HEK293T (cell line): ENCODE data around the gene MOCS1.

Experiments used
- ELF4 ChIP-seq: fragments of 450-650 bp; IDR thresholded peaks from 2 replicates; pipeline ENCODE4 v1.6.1; 2017; ENCODE audit warnings: antibody characterized with exemption
- FOXA1 ChIP-seq: fragments of 450-650 bp; IDR thresholded peaks from 2 replicates; pipeline ENCODE4 v1.6.1; 2016; ENCODE audit warnings: mild to moderate bottlenecking
- SP1 ChIP-seq: fragments of 450-650 bp; IDR thresholded peaks from 2 replicates; pipeline ENCODE4 v1.6.1; 2017
- ZNF384 ChIP-seq: fragments of 450-650 bp; IDR thresholded peaks from 2 replicates; pipeline ENCODE4 v1.6.1; 2016
- TF ChIP-seq, protein P1 (sequence below): fragments of 450-650 bp; IDR thresholded peaks from 2 replicates; pipeline ENCODE4 v1.6.1; 2016

GRCh38 chr6:39880594-39880993 lies 53.7 kb downstream of the MOCS1 start:
- TF ChIP-seq ZNF384 = no peak
- no peak for TF ChIP-seq ELF4
- no peak for TF ChIP-seq SP1
- no peak for TF ChIP-seq FOXA1
- TF ChIP-seq, protein P1, sequence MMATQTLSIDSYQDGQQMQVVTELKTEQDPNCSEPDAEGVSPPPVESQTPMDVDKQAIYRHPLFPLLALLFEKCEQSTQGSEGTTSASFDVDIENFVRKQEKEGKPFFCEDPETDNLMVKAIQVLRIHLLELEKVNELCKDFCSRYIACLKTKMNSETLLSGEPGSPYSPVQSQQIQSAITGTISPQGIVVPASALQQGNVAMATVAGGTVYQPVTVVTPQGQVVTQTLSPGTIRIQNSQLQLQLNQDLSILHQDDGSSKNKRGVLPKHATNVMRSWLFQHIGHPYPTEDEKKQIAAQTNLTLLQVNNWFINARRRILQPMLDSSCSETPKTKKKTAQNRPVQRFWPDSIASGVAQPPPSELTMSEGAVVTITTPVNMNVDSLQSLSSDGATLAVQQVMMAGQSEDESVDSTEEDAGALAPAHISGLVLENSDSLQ = no peak
